WTC11 (cell line): ENCODE measurements around the gene OR3A2. TPM values are rescaled to one million over a fixed set of nuclear protein-coding genes. Genes with fewer than 3 reads are reported as not detected.

Experiments
- ATAC-seq: fragments of 200-7000 bp; cut with Tn5 transposase; 2 replicates; pipeline ENCODE4 v1.10.0; 2021; ENCODE audit warnings: mild to moderate bottlenecking, moderate library complexity
- CTCF ChIA-PET: fragments of 300-600 bp; sonication (Branson Sonifier 250); formaldehyde crosslinking; loops from one replicate; lab custom pipeline; 2021; ENCODE audit warnings: antibody characterized with exemption; lab: Charles Lee
- POLR2A ChIA-PET: fragments of 350-600 bp; sonication (Branson Sonifier 250); formaldehyde crosslinking; loops from one replicate; lab custom pipeline; 2021; ENCODE audit warnings: antibody characterized with exemption; lab: Charles Lee
- DNase-seq: peaks from one replicate; pipeline ENCODE4 v3.0.0; 2021; ENCODE audit warnings: low spot score
- H3K27ac Mint-ChIP-seq: 2 replicates; pipeline ENCODE4 v1.8.0; 2021; ENCODE audit warnings: mixed read lengths
- H3K27me3 Mint-ChIP-seq: 2 replicates; pipeline ENCODE4 v1.8.0; 2021; ENCODE audit warnings: low read depth, mild to moderate bottlenecking, moderate library complexity, mixed read lengths
- H3K36me3 Mint-ChIP-seq: 2 replicates; pipeline ENCODE4 v1.8.0; 2021; ENCODE audit warnings: mixed read lengths
- H3K4me1 Mint-ChIP-seq: 2 replicates; pipeline ENCODE4 v1.8.0; 2022; ENCODE audit warnings: mixed read lengths
- H3K4me3 Mint-ChIP-seq: 2 replicates; pipeline ENCODE4 v1.8.0; 2021; ENCODE audit warnings: mild to moderate bottlenecking, moderate library complexity, mixed read lengths
- H3K9me3 Mint-ChIP-seq: 2 replicates; pipeline ENCODE4 v1.8.0; 2021; ENCODE audit warnings: mixed read lengths
- ARID4B ChIP-seq: sonication (generic); formaldehyde crosslinking; IDR thresholded peaks from 2 replicates; pipeline ENCODE4 v1.8.0; 2023; ENCODE audit warnings: missing genetic modification reagents, mild to moderate bottlenecking, borderline replicate concordance
- ATF1 ChIP-seq: sonication (generic); formaldehyde crosslinking; IDR thresholded peaks from 2 replicates; pipeline ENCODE4 v1.8.1; 2023; ENCODE audit warnings: mild to moderate bottlenecking, moderate library complexity, missing genetic modification reagents
- ATF2 ChIP-seq: sonication (generic); formaldehyde crosslinking; IDR thresholded peaks from 2 replicates; pipeline ENCODE4 v1.8.1; 2022; ENCODE audit warnings: low read depth, missing genetic modification reagents, borderline replicate concordance
- ATF6 ChIP-seq: sonication (generic); formaldehyde crosslinking; IDR thresholded peaks from 2 replicates; pipeline ENCODE4 v1.8.1; 2023; ENCODE audit warnings: mild to moderate bottlenecking, missing genetic modification reagents
- CBFB ChIP-seq: sonication (generic); formaldehyde crosslinking; IDR thresholded peaks from 2 replicates; pipeline ENCODE4 v1.8.1; 2022; ENCODE audit warnings: mild to moderate bottlenecking, low read depth, missing genetic modification reagents
- CREM ChIP-seq: sonication (generic); formaldehyde crosslinking; IDR thresholded peaks from 2 replicates; pipeline ENCODE4 v1.8.1; 2022; ENCODE audit warnings: mild to moderate bottlenecking, missing genetic modification reagents, moderate library complexity
- ETV6 ChIP-seq: sonication (generic); formaldehyde crosslinking; IDR thresholded peaks from 2 replicates; pipeline ENCODE4 v1.8.1; 2022; ENCODE audit warnings: mild to moderate bottlenecking, missing genetic modification reagents
- FOXK1 ChIP-seq: sonication (generic); formaldehyde crosslinking; IDR thresholded peaks from 2 replicates; pipeline ENCODE4 v1.8.0; 2022; ENCODE audit warnings: mild to moderate bottlenecking, moderate library complexity, missing genetic modification reagents
- GTF2I ChIP-seq: fragments of 250-450 bp; sonication (Bioruptor Pico); conservative IDR thresholded peaks from 2 replicates; pipeline ENCODE4 v1.4.0; 2021; ENCODE audit warnings: mild to moderate bottlenecking
- HMGXB4 ChIP-seq: sonication (generic); formaldehyde crosslinking; IDR thresholded peaks from 2 replicates; pipeline ENCODE4 v1.8.1; 2023; ENCODE audit warnings: mild to moderate bottlenecking, moderate library complexity, missing genetic modification reagents
- IRF1 ChIP-seq: sonication (generic); formaldehyde crosslinking; IDR thresholded peaks from 2 replicates; pipeline ENCODE4 v1.8.0; 2023; ENCODE audit warnings: missing genetic modification reagents
- IRF2 ChIP-seq: sonication (generic); formaldehyde crosslinking; IDR thresholded peaks from 2 replicates; pipeline ENCODE4 v1.8.0; 2022; ENCODE audit warnings: low read depth, missing genetic modification reagents, borderline replicate concordance
- JUN ChIP-seq: sonication (generic); formaldehyde crosslinking; IDR thresholded peaks from 2 replicates; pipeline ENCODE4 v1.8.0; 2023; ENCODE audit warnings: mild to moderate bottlenecking, missing genetic modification reagents
- KAT7 ChIP-seq: sonication (generic); formaldehyde crosslinking; IDR thresholded peaks from 2 replicates; pipeline ENCODE4 v1.8.1; 2023; ENCODE audit warnings: missing genetic modification reagents, mild to moderate bottlenecking, borderline replicate concordance
- MYBL2 ChIP-seq: sonication (generic); formaldehyde crosslinking; IDR thresholded peaks from 2 replicates; pipeline ENCODE4 v1.8.1; 2023; ENCODE audit warnings: mild to moderate bottlenecking, moderate library complexity, missing genetic modification reagents
- NR2C2 ChIP-seq: sonication (generic); formaldehyde crosslinking; IDR thresholded peaks from 2 replicates; pipeline ENCODE4 v1.8.0; 2022; ENCODE audit warnings: mild to moderate bottlenecking, missing genetic modification reagents
- SMAD3 ChIP-seq: sonication (generic); formaldehyde crosslinking; IDR thresholded peaks from 2 replicates; pipeline ENCODE4 v1.8.0; 2022; ENCODE audit warnings: missing genetic modification reagents, mild to moderate bottlenecking, borderline replicate concordance
- TEAD4 ChIP-seq: sonication (generic); formaldehyde crosslinking; IDR thresholded peaks from 2 replicates; pipeline ENCODE4 v1.8.0; 2022; ENCODE audit warnings: mild to moderate bottlenecking, missing genetic modification reagents
- total RNA-seq: library from RNA; stranded (reverse); gene quantifications from 3 replicates; pipeline ENCODE4 v1.2.3, GENCODE V29; 2021
- TF ChIP-seq, protein P1 (sequence below): fragments of 200-600 bp; IDR thresholded peaks from 2 replicates; pipeline ENCODE4 v1.8.0; 2022; ENCODE audit warnings: antibody characterized with exemption
- TF ChIP-seq, protein P2 (sequence below): sonication (generic); formaldehyde crosslinking; IDR thresholded peaks from 2 replicates; pipeline ENCODE4 v1.8.1; 2022; ENCODE audit warnings: low read depth, mild to moderate bottlenecking, moderate library complexity, missing genetic modification reagents, borderline replicate concordance

Gene OR3A2
- total RNA-seq, 1 experiment from 2014 or later: not detected

DNA sequence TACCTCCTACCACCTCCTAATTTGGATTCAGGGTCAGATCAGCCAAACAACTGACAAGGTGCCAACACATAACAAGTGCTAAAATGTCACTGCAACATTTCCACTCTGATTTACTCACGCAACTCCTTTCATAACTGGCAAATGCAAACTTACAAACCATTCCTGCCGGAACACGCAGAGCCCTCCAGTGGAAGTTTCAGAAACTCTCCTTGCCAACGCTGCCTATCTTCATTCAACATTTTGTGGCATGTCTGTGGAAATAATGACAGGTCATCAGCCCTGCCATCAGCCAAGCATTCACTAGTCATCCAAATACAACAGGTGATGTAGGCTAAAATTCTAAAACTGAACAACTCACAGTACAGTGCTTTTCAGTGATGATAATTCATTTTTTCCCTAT lies 50.2 kb downstream of the OR3A2 start:
- Mint-ChIP-seq H3K36me3 (peaks cover 16% of the 10 kb centered on the region), H3K4me1 (no peaks in the 10 kb centered on the region), H3K9me3 (peaks cover 30% of the 10 kb centered on the region), H3K27me3 (peaks cover 20% of the 10 kb centered on the region), H3K4me3 (no peak overlapping the region), H3K27ac (no peak overlapping the region)
- no peak for TF ChIP-seq IRF2
- TF ChIP-seq ATF2 (CRISPR knock-in tag): no peak
- TF ChIP-seq HMGXB4: no peak
- TF ChIP-seq MYBL2 (CRISPR knock-in tag): no peak
- TF ChIP-seq JUN (CRISPR knock-in tag): no peak
- no peak for TF ChIP-seq TEAD4
- no peak for TF ChIP-seq GTF2I
- no peak for TF ChIP-seq ATF1 (CRISPR knock-in tag)
- no peak for TF ChIP-seq ETV6 (CRISPR knock-in tag)
- TF ChIP-seq CREM (CRISPR knock-in tag): no peak
- TF ChIP-seq, protein P1, sequence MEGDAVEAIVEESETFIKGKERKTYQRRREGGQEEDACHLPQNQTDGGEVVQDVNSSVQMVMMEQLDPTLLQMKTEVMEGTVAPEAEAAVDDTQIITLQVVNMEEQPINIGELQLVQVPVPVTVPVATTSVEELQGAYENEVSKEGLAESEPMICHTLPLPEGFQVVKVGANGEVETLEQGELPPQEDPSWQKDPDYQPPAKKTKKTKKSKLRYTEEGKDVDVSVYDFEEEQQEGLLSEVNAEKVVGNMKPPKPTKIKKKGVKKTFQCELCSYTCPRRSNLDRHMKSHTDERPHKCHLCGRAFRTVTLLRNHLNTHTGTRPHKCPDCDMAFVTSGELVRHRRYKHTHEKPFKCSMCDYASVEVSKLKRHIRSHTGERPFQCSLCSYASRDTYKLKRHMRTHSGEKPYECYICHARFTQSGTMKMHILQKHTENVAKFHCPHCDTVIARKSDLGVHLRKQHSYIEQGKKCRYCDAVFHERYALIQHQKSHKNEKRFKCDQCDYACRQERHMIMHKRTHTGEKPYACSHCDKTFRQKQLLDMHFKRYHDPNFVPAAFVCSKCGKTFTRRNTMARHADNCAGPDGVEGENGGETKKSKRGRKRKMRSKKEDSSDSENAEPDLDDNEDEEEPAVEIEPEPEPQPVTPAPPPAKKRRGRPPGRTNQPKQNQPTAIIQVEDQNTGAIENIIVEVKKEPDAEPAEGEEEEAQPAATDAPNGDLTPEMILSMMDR: no peak
- TF ChIP-seq, protein P2, sequence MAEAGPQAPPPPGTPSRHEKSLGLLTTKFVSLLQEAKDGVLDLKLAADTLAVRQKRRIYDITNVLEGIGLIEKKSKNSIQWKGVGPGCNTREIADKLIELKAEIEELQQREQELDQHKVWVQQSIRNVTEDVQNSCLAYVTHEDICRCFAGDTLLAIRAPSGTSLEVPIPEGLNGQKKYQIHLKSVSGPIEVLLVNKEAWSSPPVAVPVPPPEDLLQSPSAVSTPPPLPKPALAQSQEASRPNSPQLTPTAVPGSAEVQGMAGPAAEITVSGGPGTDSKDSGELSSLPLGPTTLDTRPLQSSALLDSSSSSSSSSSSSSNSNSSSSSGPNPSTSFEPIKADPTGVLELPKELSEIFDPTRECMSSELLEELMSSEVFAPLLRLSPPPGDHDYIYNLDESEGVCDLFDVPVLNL (CRISPR knock-in tag): no peak
- TF ChIP-seq IRF1 (CRISPR knock-in tag): no peak
- no peak for TF ChIP-seq SMAD3 (CRISPR knock-in tag)
- no peak for TF ChIP-seq KAT7 (CRISPR knock-in tag)
- TF ChIP-seq CBFB (CRISPR knock-in tag): no peak
- TF ChIP-seq FOXK1 (CRISPR knock-in tag): no peak
- POLR2A ChIA-PET: no interaction called here
- DNase-seq (no peak), ATAC-seq (no peak)
- CTCF ChIA-PET: no interaction called here

DNA sequence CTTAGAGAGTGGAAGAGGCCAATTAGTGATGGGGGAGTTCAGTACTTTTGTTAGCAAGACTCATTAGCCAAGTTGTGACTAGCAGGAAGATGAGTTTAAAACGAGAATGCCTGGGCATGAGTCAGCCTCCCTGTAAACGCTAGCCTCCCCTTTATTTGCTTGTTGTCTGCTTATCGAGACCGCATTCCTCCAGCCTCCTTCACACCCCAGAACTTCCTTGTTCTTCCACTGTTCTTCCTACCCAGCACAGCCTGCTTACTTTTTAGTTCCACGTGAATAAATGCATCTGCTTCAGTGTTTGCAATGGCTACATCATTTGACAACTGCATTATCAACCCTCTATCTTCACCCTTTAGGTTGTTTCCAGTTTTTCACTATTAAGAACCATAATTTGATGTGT lies 67.8 kb downstream of the OR3A2 start:
- no peaks in the 10 kb centered on the region for H3K4me1 Mint-ChIP-seq
- H3K27ac Mint-ChIP-seq: no peak overlapping the region
- no peak overlapping the region for H3K4me3 Mint-ChIP-seq
- ChIA-PET CTCF (no interaction called here), POLR2A (no interaction called here)
- ATAC-seq (no peak), DNase-seq (no peak)
- H3K27me3 Mint-ChIP-seq: peaks cover 7% of the 10 kb centered on the region
- H3K36me3 Mint-ChIP-seq: no peaks in the 10 kb centered on the region
- peaks cover 28% of the 10 kb centered on the region for H3K9me3 Mint-ChIP-seq
- TF ChIP-seq ATF6 (CRISPR knock-in tag) (no peak), NR2C2 (CRISPR knock-in tag) (no peak), ARID4B (CRISPR knock-in tag) (no peak), HMGXB4 (no peak)
